Keratinocyte (primary cell): ENCODE results near the gene RERE. TPM values are rescaled to one million over a fixed set of nuclear protein-coding genes. Genes with fewer than 3 reads are reported as not detected.

Experiments used
- DNase-seq: peaks from one replicate; pipeline ENCODE4 v3.0.0-alpha.2; 2011; ENCODE audit warnings: low read depth, missing footprints, low spot score
- FAIRE-seq: peaks from 2 replicates; lab custom pipeline; 2011; peaks lifted over from hg19 to GRCh38; lab: Jason Lieb, UNC
- H2AFZ ChIP-seq: 2 replicates; pipeline ENCODE4 v1.6.0; 2012; ENCODE audit warnings: low read length, control low read depth, inconsistent platforms; ENCODE audit not compliant: control insufficient read depth
- H3K27ac ChIP-seq: 2 replicates; pipeline ENCODE4 v1.5.1; 2011; ENCODE audit warnings: low read length; ENCODE audit not compliant: control insufficient read depth, insufficient read depth
- H3K27me3 ChIP-seq: 3 replicates; pipeline ENCODE4 v1.6.0; 2011; ENCODE audit warnings: low read length; ENCODE audit not compliant: control insufficient read depth, insufficient read depth; ENCODE audit errors: extremely low read depth
- H3K36me3 ChIP-seq, 2 experiments: 2 replicates in 1 of 2; 3 replicates in 1 of 2; pipeline ENCODE4 v1.5.1; 2011; ENCODE audit warnings: low read length in 2 of 2, mild to moderate bottlenecking in 1 of 2; ENCODE audit not compliant: control insufficient read depth in 2 of 2, insufficient read depth in 2 of 2; ENCODE audit errors: extremely low read depth in 1 of 2
- H3K4me1 ChIP-seq: 3 replicates; pipeline ENCODE4 v1.5.1; 2011; ENCODE audit warnings: low read length; ENCODE audit not compliant: control insufficient read depth, insufficient read depth; ENCODE audit errors: extremely low read depth
- H3K4me2 ChIP-seq: 3 replicates; pipeline ENCODE4 v1.6.0; 2011; ENCODE audit warnings: low read depth, low read length; ENCODE audit not compliant: control insufficient read depth, insufficient read depth; ENCODE audit errors: extremely low read depth
- H3K4me3 ChIP-seq, 3 experiments: fragments of 200-600 bp in 1 of 3; sonication (generic) in 1 of 3; 2 replicates in 2 of 3; 3 replicates in 1 of 3; pipeline ENCODE4 v1.5.1; 2011 to 2016; ENCODE audit warnings: low read length in 3 of 3, mild to moderate bottlenecking in 3 of 3, control low read depth in 2 of 3, inconsistent platforms in 1 of 3, low read depth in 1 of 3, mixed read lengths in 1 of 3, mixed run types in 1 of 3, moderate library complexity in 1 of 3; ENCODE audit not compliant: control insufficient read depth in 2 of 3, insufficient read depth in 2 of 3; ENCODE audit errors: extremely low read depth in 1 of 3
- H3K79me2 ChIP-seq: 2 replicates; pipeline ENCODE4 v1.6.0; 2012; ENCODE audit warnings: low read length; ENCODE audit not compliant: control insufficient read depth, insufficient read depth
- H3K9ac ChIP-seq: 3 replicates; pipeline ENCODE4 v1.6.0; 2011; ENCODE audit warnings: low read length; ENCODE audit not compliant: control insufficient read depth, insufficient read depth; ENCODE audit errors: extremely low read depth
- H3K9me1 ChIP-seq: 3 replicates; pipeline ENCODE4 v1.6.0; 2011; ENCODE audit warnings: low read length; ENCODE audit not compliant: control insufficient read depth, insufficient read depth; ENCODE audit errors: extremely low read depth
- H3K9me3 ChIP-seq: 2 replicates; pipeline ENCODE4 v1.5.1; 2012; ENCODE audit warnings: low read depth, low read length; ENCODE audit not compliant: control insufficient read depth
- H4K20me1 ChIP-seq: 3 replicates; pipeline ENCODE4 v1.6.0; 2011; ENCODE audit warnings: low read length; ENCODE audit not compliant: control insufficient read depth, insufficient read depth; ENCODE audit errors: extremely low read depth
- EZH2 ChIP-seq: IDR thresholded peaks from one replicate; pipeline ENCODE4 v1.6.1; 2012; ENCODE audit warnings: inconsistent platforms, mild to moderate bottlenecking, low read length, moderate library complexity
- dilution Hi-C: fragments of 300-500 bp; cut with MboI; formaldehyde crosslinking; loops from one replicate; pipeline ENCODE4 v1.7.0; 2020; ENCODE audit warnings: low sequenced_read_pairs; ENCODE audit not compliant: extremely low pct_ligation_motif_present
- polyA plus RNA-seq, 5 experiments: library from polyadenylated mRNA; depleted of rRNA in 3 of 5; stranded (reverse) in 3 of 5; stranded (forward) in 1 of 5; unstranded in 1 of 5; fragments of >200 nt; gene quantifications; 1 replicate in 1 of 5; 2 replicates in 3 of 5; 3 replicates in 1 of 5; pipeline versions ENCODE4 v1.2.1 to v1.2.3, GENCODE V29; 2011 to 2012; ENCODE audit warnings: missing spikeins in 2 of 5, low read depth in 1 of 5, low replicate concordance in 1 of 5
- TF ChIP-seq, protein P1 (sequence below), 3 experiments: IDR thresholded peaks in 1 of 3; conservative IDR thresholded peaks in 1 of 3; optimal IDR thresholded peaks in 1 of 3; 2 replicates in 2 of 3; 3 replicates in 1 of 3; pipeline versions ENCODE3 to v1.5.1; 2011; ENCODE audit warnings: low read length in 3 of 3, mild to moderate bottlenecking in 3 of 3, moderate library complexity in 2 of 3, control low read depth in 1 of 3, inconsistent platforms in 1 of 3; ENCODE audit not compliant: insufficient read depth in 2 of 3; ENCODE audit errors: extremely low read depth in 1 of 3

RERE gene
- polyA plus RNA-seq, 1 donor (not counting 4 experiments of a cell fraction or from before 2014, with no cell fraction given): 3.8 TPM

DNA sequence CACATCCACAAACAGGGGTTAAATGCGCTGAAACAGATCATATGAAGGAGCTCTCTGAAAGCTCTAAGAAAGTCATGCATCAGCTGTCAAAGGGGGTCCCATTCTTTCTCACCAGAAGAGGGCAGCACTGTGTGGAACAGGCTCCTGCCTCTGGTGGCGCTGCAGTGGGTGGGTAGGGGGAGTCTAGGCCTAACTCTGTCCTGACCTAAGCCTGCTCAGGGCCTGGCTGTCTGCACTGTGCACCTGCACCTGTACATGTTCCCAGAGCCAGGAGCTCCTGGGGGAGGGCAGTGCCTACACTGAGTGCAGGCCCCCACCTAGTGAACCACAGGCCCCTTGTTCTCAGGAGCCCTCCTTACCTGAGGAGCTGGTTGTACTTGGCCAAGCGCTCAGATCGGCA, 45.1 kb upstream of the RERE start:
- TF ChIP-seq, protein P1, sequence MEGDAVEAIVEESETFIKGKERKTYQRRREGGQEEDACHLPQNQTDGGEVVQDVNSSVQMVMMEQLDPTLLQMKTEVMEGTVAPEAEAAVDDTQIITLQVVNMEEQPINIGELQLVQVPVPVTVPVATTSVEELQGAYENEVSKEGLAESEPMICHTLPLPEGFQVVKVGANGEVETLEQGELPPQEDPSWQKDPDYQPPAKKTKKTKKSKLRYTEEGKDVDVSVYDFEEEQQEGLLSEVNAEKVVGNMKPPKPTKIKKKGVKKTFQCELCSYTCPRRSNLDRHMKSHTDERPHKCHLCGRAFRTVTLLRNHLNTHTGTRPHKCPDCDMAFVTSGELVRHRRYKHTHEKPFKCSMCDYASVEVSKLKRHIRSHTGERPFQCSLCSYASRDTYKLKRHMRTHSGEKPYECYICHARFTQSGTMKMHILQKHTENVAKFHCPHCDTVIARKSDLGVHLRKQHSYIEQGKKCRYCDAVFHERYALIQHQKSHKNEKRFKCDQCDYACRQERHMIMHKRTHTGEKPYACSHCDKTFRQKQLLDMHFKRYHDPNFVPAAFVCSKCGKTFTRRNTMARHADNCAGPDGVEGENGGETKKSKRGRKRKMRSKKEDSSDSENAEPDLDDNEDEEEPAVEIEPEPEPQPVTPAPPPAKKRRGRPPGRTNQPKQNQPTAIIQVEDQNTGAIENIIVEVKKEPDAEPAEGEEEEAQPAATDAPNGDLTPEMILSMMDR (optimal IDR thresholded peaks at IDR 0.05 in 1 of 3, IDR thresholded peaks at IDR 0.05 in 1 of 3, conservative IDR thresholded peaks at IDR 0.05 in 1 of 3; ENCODE audit: extremely low read depth in 1 of 3, insufficient read depth in 2 of 3, low read length in 3 of 3): peak; percentile 50 to 57 (median 55)
- no peak for TF ChIP-seq EZH2
- Histone ChIP-seq H3K27ac (no peak overlapping the region), H3K4me2 (no peak overlapping the region), H3K9me1 (no peaks in the 10 kb centered on the region), H2AFZ (no peak overlapping the region), H3K36me3 (peaks cover 62 to 80% of the 10 kb centered on the region in 2 experiments), H3K79me2 (peaks cover 28% of the 10 kb centered on the region), H3K9me3 (no peaks in the 10 kb centered on the region), H3K4me1 (no peaks in the 10 kb centered on the region), H4K20me1 (peaks cover 67% of the 10 kb centered on the region), H3K9ac (no peak overlapping the region), H3K27me3 (no peaks in the 10 kb centered on the region), H3K4me3 (no peak overlapping the region)
- FAIRE-seq: no peak
- dilution Hi-C loops: no loop called here
- DNase-seq: no peak

DNA sequence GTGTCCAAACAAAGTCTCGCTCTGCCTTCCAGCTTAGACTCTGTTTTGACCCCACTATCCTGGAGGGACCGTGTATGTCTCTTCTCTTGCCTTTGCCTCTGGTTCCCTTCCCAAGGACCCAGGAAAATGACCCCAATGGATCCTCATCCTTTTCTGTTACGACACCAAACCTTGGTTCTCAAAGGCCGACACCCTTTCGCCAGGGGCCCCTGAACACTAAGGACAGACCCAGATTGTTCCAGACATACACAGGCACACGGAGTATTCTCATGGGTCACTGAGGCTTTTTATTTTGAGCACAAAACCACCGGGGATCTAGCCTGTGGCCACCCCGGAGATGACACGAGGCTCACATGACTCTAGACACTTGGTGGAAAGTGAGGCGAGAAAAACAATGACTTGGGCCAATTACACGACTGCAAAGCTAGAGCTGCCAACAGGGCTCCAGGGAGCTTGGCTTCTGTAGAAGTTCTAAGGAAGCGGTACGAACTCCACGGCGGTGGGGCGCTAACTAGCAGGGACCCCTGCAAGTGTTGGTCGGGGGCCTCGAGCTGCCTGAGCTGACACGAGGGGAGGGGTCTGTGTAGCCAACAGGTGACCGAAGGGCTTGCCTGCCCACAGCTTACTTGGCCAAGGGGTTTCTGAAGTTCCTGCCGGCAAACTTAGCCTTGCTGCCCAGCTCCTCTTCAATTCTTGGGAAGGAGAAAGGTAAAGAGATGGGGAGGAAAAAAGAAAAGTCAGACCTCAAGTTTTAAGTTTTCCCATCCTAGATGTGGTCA, 43.5 kb upstream of the RERE start:
- Histone ChIP-seq H3K9me1 (no peaks in the 10 kb centered on the region), H3K79me2 (peaks cover 17% of the 10 kb centered on the region), H3K4me1 (no peaks in the 10 kb centered on the region), H3K4me2 (no peak overlapping the region), H3K9me3 (no peaks in the 10 kb centered on the region), H3K36me3 (peaks cover 51 to 70% of the 10 kb centered on the region in 2 experiments), H3K9ac (no peak overlapping the region), H3K27ac (no peak overlapping the region), H3K27me3 (no peaks in the 10 kb centered on the region), H2AFZ (no peak overlapping the region), H3K4me3 (no peak overlapping the region), H4K20me1 (peaks cover 57% of the 10 kb centered on the region)
- TF ChIP-seq, protein P1 (optimal IDR thresholded peaks at IDR 0.05 in 1 of 3, IDR thresholded peaks at IDR 0.05 in 1 of 3, conservative IDR thresholded peaks at IDR 0.05 in 1 of 3; ENCODE audit: extremely low read depth in 1 of 3, insufficient read depth in 2 of 3, low read length in 3 of 3): no peak
- TF ChIP-seq EZH2: no peak
- DNase-seq (no peak), FAIRE-seq (no peak)
- dilution Hi-C loops: no loop called here
